Neural progenitor cell (in vitro differentiated cells): ENCODE results near the gene ELMO1. TPM values are rescaled to one million over a fixed set of nuclear protein-coding genes. Genes with fewer than 3 reads are reported as not detected.

Experiments used
- DNase-seq: peaks from one replicate; pipeline ENCODE4 v3.0.0-alpha.2; 2016; ENCODE audit warnings: low spot score
- H2AFZ ChIP-seq: fragments of 200-600 bp; sonication (generic); replicated peaks from 2 replicates; pipeline ENCODE4 v1.6.1; 2016; ENCODE audit warnings: antibody characterized with exemption
- H3F3A ChIP-seq: fragments of 200-600 bp; sonication (generic); 2 replicates; pipeline ENCODE4 v1.6.1; 2016; ENCODE audit warnings: antibody characterized with exemption, low read depth
- H3K27ac ChIP-seq: fragments of 200-600 bp; sonication (generic); 2 replicates; pipeline ENCODE4 v1.5.1; 2016; ENCODE audit warnings: mild to moderate bottlenecking
- H3K27me3 ChIP-seq: fragments of 200-600 bp; sonication (generic); 2 replicates; pipeline ENCODE4 v1.6.1; 2016; ENCODE audit warnings: mild to moderate bottlenecking, moderate library complexity
- H3K36me3 ChIP-seq: fragments of 200-600 bp; sonication (generic); 2 replicates; pipeline ENCODE4 v1.5.1; 2016
- H3K4me1 ChIP-seq: fragments of 200-600 bp; sonication (generic); 2 replicates; pipeline ENCODE4 v1.6.1; 2016; ENCODE audit warnings: mixed run types
- H3K4me2 ChIP-seq: fragments of 200-600 bp; sonication (generic); 2 replicates; pipeline ENCODE4 v1.6.1; 2016
- H3K4me3 ChIP-seq: fragments of 200-600 bp; sonication (generic); 2 replicates; pipeline ENCODE4 v1.5.1; 2016
- H3K79me2 ChIP-seq: fragments of 200-600 bp; sonication (generic); 2 replicates; pipeline ENCODE4 v1.6.1; 2016; ENCODE audit warnings: low read depth
- H3K9ac ChIP-seq: fragments of 200-600 bp; sonication (generic); 2 replicates; pipeline ENCODE4 v1.6.1; 2016
- H3K9me3 ChIP-seq: fragments of 200-600 bp; sonication (generic); 2 replicates; pipeline ENCODE4 v1.5.1; 2016; ENCODE audit warnings: low read depth
- H4K20me1 ChIP-seq: fragments of 200-600 bp; sonication (generic); 2 replicates; pipeline ENCODE4 v1.6.1; 2016; ENCODE audit warnings: low read depth
- H3K27ac Mint-ChIP-seq: 3 replicates; pipeline ENCODE4 v1.8.0; 2021; ENCODE audit warnings: mixed read lengths
- H3K27me3 Mint-ChIP-seq: 2 replicates; pipeline ENCODE4 v1.8.0; 2022; ENCODE audit warnings: low read depth, mild to moderate bottlenecking, inconsistent platforms, moderate library complexity, mixed read lengths; ENCODE audit not compliant: insufficient read depth
- H3K36me3 Mint-ChIP-seq: 3 replicates; pipeline ENCODE4 v1.8.0; 2021; ENCODE audit warnings: mixed read lengths
- H3K4me1 Mint-ChIP-seq: 3 replicates; pipeline ENCODE4 v1.8.0; 2021; ENCODE audit warnings: mixed read lengths
- H3K4me3 Mint-ChIP-seq: 3 replicates; pipeline ENCODE4 v1.8.0; 2021; ENCODE audit warnings: mild to moderate bottlenecking, moderate library complexity, mixed read lengths
- H3K9me3 Mint-ChIP-seq: 3 replicates; pipeline ENCODE4 v1.8.0; 2020; ENCODE audit warnings: mixed read lengths
- CTCF ChIP-seq: fragments of 200-600 bp; sonication (generic); IDR thresholded peaks from 2 replicates; pipeline ENCODE4 v1.5.1; 2017; ENCODE audit warnings: antibody characterized with exemption, mild to moderate bottlenecking
- EZH2 ChIP-seq: fragments of 200-600 bp; sonication (generic); IDR thresholded peaks from 2 replicates; pipeline ENCODE4 v1.6.1; 2017; ENCODE audit warnings: antibody characterized with exemption, mild to moderate bottlenecking, moderate library complexity
- EZH2phosphoT487 ChIP-seq: fragments of 200-600 bp; sonication (generic); IDR thresholded peaks from 2 replicates; pipeline ENCODE4 v1.6.1; 2017; ENCODE audit warnings: antibody characterized with exemption
- total RNA-seq: library from RNA; depleted of rRNA; stranded (reverse); fragments of >200 nt; gene quantifications from 2 replicates; pipeline ENCODE4 v1.2.3, GENCODE V29; 2015; ENCODE audit warnings: low replicate concordance

The ELMO1 gene
- total RNA-seq, 1 donor from 2014 or later: 22.0 TPM

DNA sequence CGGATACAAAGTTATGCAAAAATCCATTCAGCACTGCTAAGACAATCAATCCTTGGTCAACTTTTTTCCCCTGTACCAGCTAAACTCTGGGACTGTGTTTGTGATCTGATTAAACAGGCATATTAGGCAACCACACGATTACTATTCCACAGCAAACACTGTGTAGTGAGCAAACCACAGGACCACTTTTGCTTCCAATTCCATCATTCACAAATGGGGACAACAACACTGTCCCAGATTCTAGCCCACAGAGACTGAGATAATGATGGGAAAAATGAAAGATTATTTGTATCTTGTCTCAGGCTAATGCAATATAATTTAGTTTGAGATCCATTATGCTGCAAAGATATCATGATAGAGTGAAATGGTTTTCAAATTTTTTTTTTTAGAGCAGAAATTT lies 560.7 kb downstream of the ELMO1 start:
- Histone ChIP-seq H4K20me1 (no peaks in the 10 kb centered on the region), H3K4me1 (peaks cover 9% of the 10 kb centered on the region), H3F3A (no peaks in the 10 kb centered on the region), H3K4me3 (no peak overlapping the region), H3K27ac (no peak overlapping the region), H3K79me2 (no peaks in the 10 kb centered on the region), H3K9ac (no peak overlapping the region), H3K36me3 (no peaks in the 10 kb centered on the region), H3K27me3 (no peaks in the 10 kb centered on the region), H3K4me2 (no peak overlapping the region), H2AFZ (no peak overlapping the region), H3K9me3 (no peaks in the 10 kb centered on the region)
- Mint-ChIP-seq H3K36me3 (no peaks in the 10 kb centered on the region), H3K27me3 (no peaks in the 10 kb centered on the region), H3K4me1 (no peaks in the 10 kb centered on the region), H3K9me3 (no peaks in the 10 kb centered on the region), H3K4me3 (no peak overlapping the region), H3K27ac (no peak overlapping the region)
- TF ChIP-seq EZH2 (no peak), CTCF (no peak), EZH2phosphoT487 (no peak)
- DNase-seq: no peak

GRCh38 chr7:36887233-36887632 lies 561.4 kb downstream of the ELMO1 start:
- Histone ChIP-seq H3K4me1 (peaks cover 9% of the 10 kb centered on the region), H3K79me2 (no peaks in the 10 kb centered on the region), H3K27ac (no peak overlapping the region), H4K20me1 (no peaks in the 10 kb centered on the region), H3K9me3 (no peaks in the 10 kb centered on the region), H3K9ac (no peak overlapping the region), H2AFZ (no peak overlapping the region), H3K27me3 (no peaks in the 10 kb centered on the region), H3F3A (no peaks in the 10 kb centered on the region), H3K4me2 (no peak overlapping the region), H3K4me3 (no peak overlapping the region), H3K36me3 (no peaks in the 10 kb centered on the region)
- Mint-ChIP-seq H3K9me3 (no peaks in the 10 kb centered on the region), H3K27ac (no peak overlapping the region), H3K4me1 (no peaks in the 10 kb centered on the region), H3K36me3 (no peaks in the 10 kb centered on the region), H3K4me3 (no peak overlapping the region), H3K27me3 (no peaks in the 10 kb centered on the region)
- DNase-seq: no peak
- TF ChIP-seq CTCF (no peak), EZH2phosphoT487 (no peak), EZH2 (no peak)

GRCh38 chr7:36884910-36885309 lies 563.8 kb downstream of the ELMO1 start:
- Mint-ChIP-seq H3K36me3 (no peaks in the 10 kb centered on the region), H3K27me3 (peaks cover 3% of the 10 kb centered on the region), H3K9me3 (no peaks in the 10 kb centered on the region), H3K27ac (no peak overlapping the region), H3K4me3 (no peak overlapping the region), H3K4me1 (no peaks in the 10 kb centered on the region)
- H3K27ac ChIP-seq: no peak overlapping the region
- H3K9ac ChIP-seq: no peak overlapping the region
- no peaks in the 10 kb centered on the region for H3F3A ChIP-seq
- H3K9me3 ChIP-seq: no peaks in the 10 kb centered on the region
- TF ChIP-seq EZH2phosphoT487 (no peak), EZH2 (no peak), CTCF (no peak)
- no peak for DNase-seq
- peaks cover 13% of the 10 kb centered on the region for H3K4me1 ChIP-seq
- H3K27me3 ChIP-seq: no peaks in the 10 kb centered on the region
- H3K36me3 ChIP-seq: no peaks in the 10 kb centered on the region
- H3K4me3 ChIP-seq: no peak overlapping the region
- no peaks in the 10 kb centered on the region for H3K79me2 ChIP-seq
- H2AFZ ChIP-seq: no peak overlapping the region
- H3K4me2 ChIP-seq: no peak overlapping the region
- H4K20me1 ChIP-seq: no peaks in the 10 kb centered on the region

GRCh38 chr7:36884351-36884750 lies 564.3 kb downstream of the ELMO1 start:
- no peak overlapping the region for H3K27ac Mint-ChIP-seq
- Histone ChIP-seq H4K20me1 (no peaks in the 10 kb centered on the region), H3K27me3 (no peaks in the 10 kb centered on the region), H3K79me2 (no peaks in the 10 kb centered on the region), H2AFZ (no peak overlapping the region), H3F3A (no peaks in the 10 kb centered on the region), H3K4me1 (peaks cover 13% of the 10 kb centered on the region), H3K9me3 (no peaks in the 10 kb centered on the region), H3K36me3 (no peaks in the 10 kb centered on the region), H3K4me2 (no peak overlapping the region), H3K4me3 (no peak overlapping the region), H3K9ac (no peak overlapping the region), H3K27ac (no peak overlapping the region)
- no peaks in the 10 kb centered on the region for H3K9me3 Mint-ChIP-seq
- H3K36me3 Mint-ChIP-seq: no peaks in the 10 kb centered on the region
- no peak overlapping the region for H3K4me3 Mint-ChIP-seq
- no peaks in the 10 kb centered on the region for H3K4me1 Mint-ChIP-seq
- H3K27me3 Mint-ChIP-seq: peaks cover 3% of the 10 kb centered on the region
- no peak for TF ChIP-seq CTCF
- TF ChIP-seq EZH2: no peak
- TF ChIP-seq EZH2phosphoT487: no peak
- DNase-seq: no peak
